ENCODE data around the gene EHD4.

The EHD4 gene

GRCh38 chr15:41988896-41989572 lies 16.7 kb upstream of the EHD4 start (continued):
- no peak for TF ChIP-seq ZNF701 (tag by site-specific recombination; IDR thresholded peaks at IDR 0.05)
- TF ChIP-seq GLIS1 (tag by site-specific recombination; IDR thresholded peaks at IDR 0.05), result no peak

GRCh38 chr15:41987925-41988275 lies 15.5 kb upstream of the EHD4 start:
- Histone ChIP-seq H3K4me1 (ENCODE audit: control insufficient read depth, insufficient read depth, low read length) (no peaks in the 10 kb centered on the region), H3K36me3 (ENCODE audit: control insufficient read depth in 2 of 2, insufficient read depth in 1 of 2, low read length in 2 of 2) (no peaks in the 10 kb centered on the region), H3K27ac (ENCODE audit: extremely low read depth, low read depth, low read length) (no peak overlapping the region), H3K4me3 (ENCODE audit: low read depth, low read length) (no peak overlapping the region), H3K9me3 (ENCODE audit: control insufficient read depth, insufficient read depth, low read depth, low read length) (no peaks in the 10 kb centered on the region)
- ChIA-PET CTCF (interaction anchor here (2.2 to 4.6 kb wide), 4 partner anchors 73 to 150 kb away, joined by 12 to 32 read pairs (median 24); no protein-coding TSS in a partner anchor), POLR2A (no interaction called here)
- TF ChIP-seq ZSCAN16 (tag by site-specific recombination; IDR thresholded peaks at IDR 0.05), result no peak
- TF ChIP-seq ZNF621 (tag by site-specific recombination; IDR thresholded peaks at IDR 0.05), result no peak
- no peak for TF ChIP-seq ZNF654 (tag by site-specific recombination; IDR thresholded peaks at IDR 0.05; ENCODE audit: low read depth)
- no peak for TF ChIP-seq ZNF133 (tag by site-specific recombination; IDR thresholded peaks at IDR 0.05)
- TF ChIP-seq, protein P1, sequence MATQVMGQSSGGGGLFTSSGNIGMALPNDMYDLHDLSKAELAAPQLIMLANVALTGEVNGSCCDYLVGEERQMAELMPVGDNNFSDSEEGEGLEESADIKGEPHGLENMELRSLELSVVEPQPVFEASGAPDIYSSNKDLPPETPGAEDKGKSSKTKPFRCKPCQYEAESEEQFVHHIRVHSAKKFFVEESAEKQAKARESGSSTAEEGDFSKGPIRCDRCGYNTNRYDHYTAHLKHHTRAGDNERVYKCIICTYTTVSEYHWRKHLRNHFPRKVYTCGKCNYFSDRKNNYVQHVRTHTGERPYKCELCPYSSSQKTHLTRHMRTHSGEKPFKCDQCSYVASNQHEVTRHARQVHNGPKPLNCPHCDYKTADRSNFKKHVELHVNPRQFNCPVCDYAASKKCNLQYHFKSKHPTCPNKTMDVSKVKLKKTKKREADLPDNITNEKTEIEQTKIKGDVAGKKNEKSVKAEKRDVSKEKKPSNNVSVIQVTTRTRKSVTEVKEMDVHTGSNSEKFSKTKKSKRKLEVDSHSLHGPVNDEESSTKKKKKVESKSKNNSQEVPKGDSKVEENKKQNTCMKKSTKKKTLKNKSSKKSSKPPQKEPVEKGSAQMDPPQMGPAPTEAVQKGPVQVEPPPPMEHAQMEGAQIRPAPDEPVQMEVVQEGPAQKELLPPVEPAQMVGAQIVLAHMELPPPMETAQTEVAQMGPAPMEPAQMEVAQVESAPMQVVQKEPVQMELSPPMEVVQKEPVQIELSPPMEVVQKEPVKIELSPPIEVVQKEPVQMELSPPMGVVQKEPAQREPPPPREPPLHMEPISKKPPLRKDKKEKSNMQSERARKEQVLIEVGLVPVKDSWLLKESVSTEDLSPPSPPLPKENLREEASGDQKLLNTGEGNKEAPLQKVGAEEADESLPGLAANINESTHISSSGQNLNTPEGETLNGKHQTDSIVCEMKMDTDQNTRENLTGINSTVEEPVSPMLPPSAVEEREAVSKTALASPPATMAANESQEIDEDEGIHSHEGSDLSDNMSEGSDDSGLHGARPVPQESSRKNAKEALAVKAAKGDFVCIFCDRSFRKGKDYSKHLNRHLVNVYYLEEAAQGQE (tag by site-specific recombination; IDR thresholded peaks at IDR 0.05), result no peak
- no peak for TF ChIP-seq ZNF513 (tag by site-specific recombination; IDR thresholded peaks at IDR 0.05)
- no peak for TF ChIP-seq TRIM28 (IDR thresholded peaks at IDR 0.05; ENCODE audit: borderline replicate concordance, low read length)
- TF ChIP-seq ZNF639 (tag by site-specific recombination; IDR thresholded peaks at IDR 0.05), result no peak
- TF ChIP-seq SETDB1 (IDR thresholded peaks at IDR 0.05; ENCODE audit: insufficient read length, low read length), result no peak
- no peak for TF ChIP-seq ZNF76 (tag by site-specific recombination; IDR thresholded peaks at IDR 0.05; ENCODE audit: borderline replicate concordance, low read depth)
- no peak for TF ChIP-seq REPIN1 (tag by site-specific recombination; IDR thresholded peaks at IDR 0.05; ENCODE audit: low read depth)
- no peak for TF ChIP-seq ZNF580 (tag by site-specific recombination; IDR thresholded peaks at IDR 0.05)
- TF ChIP-seq ZNF707 (tag by site-specific recombination; IDR thresholded peaks at IDR 0.05), result no peak
- TF ChIP-seq ZFP37 (tag by site-specific recombination; IDR thresholded peaks at IDR 0.05), result no peak
- TF ChIP-seq BCL11A (tag by site-specific recombination; IDR thresholded peaks at IDR 0.05; ENCODE audit: low read depth), result no peak
- TF ChIP-seq YY1 (tag by site-specific recombination; IDR thresholded peaks at IDR 0.05), result no peak
- TF ChIP-seq ZNF138 (tag by site-specific recombination; IDR thresholded peaks at IDR 0.05; ENCODE audit: borderline replicate concordance), result no peak
- TF ChIP-seq GLIS2 (tag by site-specific recombination; IDR thresholded peaks at IDR 0.05), result no peak
- no peak for TF ChIP-seq MYNN (tag by site-specific recombination; IDR thresholded peaks at IDR 0.05; ENCODE audit: borderline replicate concordance)
- TF ChIP-seq ELK4 (IDR thresholded peaks at IDR 0.05; ENCODE audit: borderline replicate concordance, low read depth, low read length), result no peak

Data from HEK293 (cell line).